ENCODE measurements around the gene CCDC60.

GRCh38 chr12:119576118-119576810, 241.7 kb downstream of the CCDC60 start:
- TF ChIP-seq MTA2 (IDR thresholded peaks at IDR 0.05; ENCODE audit: low read depth) (no peak), ZSCAN29 (IDR thresholded peaks at IDR 0.05) (no peak), RCOR1 (conservative IDR thresholded peaks at IDR 0.05; ENCODE audit: low read depth, low read length) (no peak)

All from GM12878 (cell line).